Adrenal gland (tissue), 12 donors: ENCODE results near the gene DKK3. TPM values are rescaled to one million over a fixed set of nuclear protein-coding genes. Genes with fewer than 3 reads are reported as not detected.

Source experiments
- DNase-seq, 7 donors: peaks; one replicate each; pipeline ENCODE4 v3.0.0-alpha.2; 2019 to 2020
- H3K27ac ChIP-seq, 5 donors: fragments of 200-600 bp; sonication (generic) in 4 of 5; 1 replicate in 3 of 5; 2 replicates in 2 of 5; pipeline versions ENCODE4 v1.5.1 to v1.8.0; 2016 to 2020; ENCODE audit warnings: mild to moderate bottlenecking in 1 of 5
- H3K27me3 ChIP-seq: fragments of 200-600 bp; 2 replicates; pipeline ENCODE4 v1.8.0; 2021
- H3K36me3 ChIP-seq, 2 donors: fragments of 200-600 bp; replicated peaks in 1 of 2; 1 replicate in 1 of 2; 2 replicates in 1 of 2; pipeline versions ENCODE4 v1.5.1 to v1.8.0; 2018 to 2022
- H3K4me1 ChIP-seq, 2 donors: fragments of 200-600 bp; replicated peaks in 1 of 2; 1 replicate in 1 of 2; 2 replicates in 1 of 2; pipeline versions ENCODE4 v1.5.1 to v1.8.0; 2018 to 2021
- H3K4me3 ChIP-seq, 4 donors: fragments of 200-600 bp; sonication (generic) in 3 of 4; one replicate each; pipeline ENCODE4 v1.5.1; 2016 to 2018
- H3K9me3 ChIP-seq, 3 donors: fragments of 200-600 bp; sonication (generic) in 1 of 3; replicated peaks in 1 of 3; 1 replicate in 2 of 3; 2 replicates in 1 of 3; pipeline versions ENCODE4 v1.5.1 to v1.8.0; 2016 to 2021
- POLR2A ChIP-seq, 2 donors: fragments of 450-650 bp; IDR thresholded peaks; one replicate each; pipeline ENCODE4 v1.6.1; 2017; ENCODE audit warnings: antibody characterized with exemption in 2 of 2, mild to moderate bottlenecking in 2 of 2, moderate library complexity in 1 of 2
- WGBS, 4 donors: extraction: QIAGEN DNeasy Blood & Tissue Kit in 2 of 4; methylation state at CpG; one replicate each; pipeline versions ENCODE4 v1.1.5 to v1.1.7; 2013 to 2017; 5-methylcytosine and 5-hydroxymethylcytosine counted together
- intact Hi-C, 2 donors: fragments of 100-400 bp; cut with DNase I; formaldehyde crosslinking; loops; one replicate each; pipeline versions ENCODE4 v1.14.1 to v1.15.0; 2022 to 2023
- polyA plus RNA-seq, 3 donors: library from polyadenylated mRNA; stranded (reverse); fragments of 200-250 nt in 2 of 3; fragments of 350-450 nt in 1 of 3; fragmentation: Illumina TruSeq in 1 of 3; extraction: RNeasy Lipid Tissue Mini Kit (QIAGEN cat#74804) in 1 of 3; gene quantifications; one replicate each; pipeline ENCODE4 v1.2.3, GENCODE V29; 2013 to 2014
- total RNA-seq, 9 donors: library from RNA; depleted of rRNA in 4 of 9; stranded (reverse); fragments of >200 nt in 4 of 9; fragments of 120-200 nt in 1 of 9; fragmentation: NEBNext Ultra II Directional in 1 of 9; extraction: Animal tissue kit (Norgen Biotek cat#: 25700) in 1 of 9; gene quantifications; one replicate each; pipeline versions ENCODE4 v1.1.0 to v1.2.4, GENCODE V29; 2013 to 2023
- TF ChIP-seq, protein P1 (sequence below), 6 experiments: fragments of 450-650 bp in 4 of 6; fragments of 200-600 bp in 2 of 6; sonication (generic) in 1 of 6; IDR thresholded peaks; 1 replicate in 5 of 6; 2 replicates in 1 of 6; pipeline versions ENCODE4 v1.5.1 to v1.8.0; 2016 to 2021; ENCODE audit warnings: antibody characterized with exemption in 6 of 6, mild to moderate bottlenecking in 2 of 6, moderate library complexity in 1 of 6
- donor health status: healthy with polysubstance abuse.
- donor health status: Bipolar disorder and iron deficiency.
- donor health status: DM: yes; HTN: yes; CAD: no.
- donor health status: DM: no; HTN: no; CAD: no.
- donor health status: DM: no; HTN: no; CAD: no.
- donor health status: DM: yes; HTN: yes; CAD: no.

The DKK3 gene
- total and polyA plus RNA-seq, 12 donors = 19.7 to 330 (median 103) TPM

DNA sequence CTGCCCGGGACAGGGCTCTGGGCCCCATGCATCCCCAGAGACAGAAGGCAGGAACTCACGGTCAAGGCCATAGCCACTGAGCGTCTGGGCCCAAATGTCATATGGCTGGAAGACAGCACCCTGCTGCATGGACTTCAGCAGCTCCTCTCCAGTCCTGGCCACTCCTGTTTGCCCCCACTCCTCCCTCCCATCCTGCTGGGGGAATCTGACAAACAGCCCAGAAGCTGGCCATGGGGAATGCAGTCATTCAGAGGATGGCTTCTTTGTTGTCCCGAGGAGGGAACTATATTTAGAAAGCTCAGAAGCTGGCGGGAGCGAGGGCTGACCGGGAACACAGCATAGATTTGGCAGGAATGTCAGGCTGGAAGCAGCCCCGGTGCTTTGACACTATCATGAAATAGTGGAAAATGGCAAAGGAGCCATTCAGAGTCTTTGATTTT, 35.0 kb downstream of the DKK3 start:
- TF ChIP-seq, protein P1, sequence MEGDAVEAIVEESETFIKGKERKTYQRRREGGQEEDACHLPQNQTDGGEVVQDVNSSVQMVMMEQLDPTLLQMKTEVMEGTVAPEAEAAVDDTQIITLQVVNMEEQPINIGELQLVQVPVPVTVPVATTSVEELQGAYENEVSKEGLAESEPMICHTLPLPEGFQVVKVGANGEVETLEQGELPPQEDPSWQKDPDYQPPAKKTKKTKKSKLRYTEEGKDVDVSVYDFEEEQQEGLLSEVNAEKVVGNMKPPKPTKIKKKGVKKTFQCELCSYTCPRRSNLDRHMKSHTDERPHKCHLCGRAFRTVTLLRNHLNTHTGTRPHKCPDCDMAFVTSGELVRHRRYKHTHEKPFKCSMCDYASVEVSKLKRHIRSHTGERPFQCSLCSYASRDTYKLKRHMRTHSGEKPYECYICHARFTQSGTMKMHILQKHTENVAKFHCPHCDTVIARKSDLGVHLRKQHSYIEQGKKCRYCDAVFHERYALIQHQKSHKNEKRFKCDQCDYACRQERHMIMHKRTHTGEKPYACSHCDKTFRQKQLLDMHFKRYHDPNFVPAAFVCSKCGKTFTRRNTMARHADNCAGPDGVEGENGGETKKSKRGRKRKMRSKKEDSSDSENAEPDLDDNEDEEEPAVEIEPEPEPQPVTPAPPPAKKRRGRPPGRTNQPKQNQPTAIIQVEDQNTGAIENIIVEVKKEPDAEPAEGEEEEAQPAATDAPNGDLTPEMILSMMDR (IDR thresholded peaks at IDR 0.05) = no peak
- TF ChIP-seq POLR2A (IDR thresholded peaks at IDR 0.05) = peak in 1 of 2 donors; percentile 51
- 7 to 26% (median 15%) methylated on average over 8 of the region's 8 CpGs for WGBS, 4 donors
- Histone ChIP-seq H3K4me3 (no peak overlapping the region), H3K36me3 (no peaks in the 10 kb centered on the region), H3K27me3 (no peaks in the 10 kb centered on the region), H3K9me3 (no peaks in the 10 kb centered on the region), H3K4me1 (peaks cover 30 to 47% of the 10 kb centered on the region in 2 donors), H3K27ac (peak overlapping the region in 4 of 5 donors; percentile 51 to 91 (median 78))
- intact Hi-C loops = no loop called here
- peak; percentile 76 to 94 (median 90) for DNase-seq

DNA sequence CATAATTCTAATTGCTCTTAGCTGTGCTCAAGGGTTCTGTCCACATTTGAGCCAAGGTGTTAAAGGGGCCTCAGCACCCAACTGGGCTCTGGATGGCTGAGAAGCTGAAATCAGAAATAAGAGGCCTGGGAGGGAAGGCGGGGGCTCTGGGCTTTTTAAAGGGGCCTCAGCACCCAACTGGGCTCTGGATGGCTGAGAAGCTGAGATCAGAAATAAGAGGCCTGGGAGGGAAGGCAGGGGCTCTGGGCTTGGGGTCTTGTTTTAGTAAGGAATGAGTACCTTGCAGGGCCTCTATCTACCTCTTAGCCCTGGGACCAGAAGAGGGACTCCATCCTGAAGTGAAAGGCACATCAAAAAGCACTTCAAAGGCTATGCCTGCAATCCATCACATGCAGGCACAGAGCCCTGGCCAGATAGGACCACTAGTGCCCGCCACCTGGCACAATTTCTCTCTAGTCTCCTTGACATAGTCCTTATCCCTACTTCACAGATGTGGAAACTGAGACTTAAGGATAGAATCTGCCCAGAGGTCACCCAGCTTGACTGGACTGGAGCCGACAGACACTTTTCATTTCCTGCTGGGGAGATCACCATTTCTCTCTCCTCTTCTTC, 35.6 kb downstream of the DKK3 start:
- DNase-seq = no peak
- intact Hi-C loops = no loop called here
- Histone ChIP-seq H3K4me3 (no peak overlapping the region), H3K4me1 (peaks cover 28 to 42% of the 10 kb centered on the region in 2 donors), H3K9me3 (no peaks in the 10 kb centered on the region), H3K36me3 (no peaks in the 10 kb centered on the region), H3K27me3 (no peaks in the 10 kb centered on the region), H3K27ac (peak overlapping the region in 4 of 5 donors; percentile 51 to 91 (median 78))
- WGBS, 4 donors = 55 to 61% (median 57%) methylated on average over 3 of the region's 3 CpGs
- TF ChIP-seq, protein P1 (IDR thresholded peaks at IDR 0.05) = no peak
- no peak for TF ChIP-seq POLR2A (IDR thresholded peaks at IDR 0.05)

DNA sequence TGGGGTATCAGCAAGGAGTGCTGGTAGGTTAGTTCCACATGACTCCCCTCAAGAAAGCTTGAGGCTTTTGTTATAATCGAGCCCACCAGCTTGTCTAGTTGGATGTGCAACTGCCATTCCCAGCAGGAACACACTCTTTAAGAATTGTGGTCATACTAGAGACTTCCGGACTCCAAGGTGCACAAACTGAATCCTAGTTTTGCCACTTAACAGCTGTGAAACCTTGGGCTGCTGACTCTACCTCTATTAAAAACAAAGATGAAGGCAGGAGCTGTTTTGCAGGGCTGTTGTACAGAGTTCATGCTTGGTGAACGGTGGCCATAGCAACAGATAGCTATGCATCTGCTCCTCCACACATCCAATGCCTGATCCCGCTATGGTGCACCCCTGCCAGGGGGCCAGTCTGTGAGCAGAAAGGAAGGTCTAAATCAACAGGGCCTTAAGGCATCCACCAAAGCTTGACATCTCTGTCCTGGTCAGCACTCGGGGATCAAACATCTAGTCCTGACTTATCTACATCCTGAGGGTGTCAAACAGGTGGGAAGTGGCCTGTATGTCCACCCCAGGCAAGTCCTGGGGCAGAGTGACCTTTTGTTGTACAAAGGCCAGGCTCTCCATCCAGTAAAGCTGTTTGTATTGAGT, 36.4 kb downstream of the DKK3 start:
- WGBS, 4 donors = 73 to 88% (median 84%) methylated on average over 4 to 5 of the region's 5 CpGs
- H3K4me1 ChIP-seq = peaks cover 21 to 34% of the 10 kb centered on the region in 2 donors
- H3K36me3 ChIP-seq = no peaks in the 10 kb centered on the region
- peak overlapping the region in 2 of 5 donors; percentile 53 to 85 for H3K27ac ChIP-seq
- no peaks in the 10 kb centered on the region for H3K9me3 ChIP-seq
- H3K4me3 ChIP-seq = no peak overlapping the region
- intact Hi-C loops = no loop called here
- H3K27me3 ChIP-seq = no peaks in the 10 kb centered on the region
- DNase-seq = no peak
- TF ChIP-seq, protein P1 (IDR thresholded peaks at IDR 0.05) = no peak
- no peak for TF ChIP-seq POLR2A (IDR thresholded peaks at IDR 0.05)

DNA sequence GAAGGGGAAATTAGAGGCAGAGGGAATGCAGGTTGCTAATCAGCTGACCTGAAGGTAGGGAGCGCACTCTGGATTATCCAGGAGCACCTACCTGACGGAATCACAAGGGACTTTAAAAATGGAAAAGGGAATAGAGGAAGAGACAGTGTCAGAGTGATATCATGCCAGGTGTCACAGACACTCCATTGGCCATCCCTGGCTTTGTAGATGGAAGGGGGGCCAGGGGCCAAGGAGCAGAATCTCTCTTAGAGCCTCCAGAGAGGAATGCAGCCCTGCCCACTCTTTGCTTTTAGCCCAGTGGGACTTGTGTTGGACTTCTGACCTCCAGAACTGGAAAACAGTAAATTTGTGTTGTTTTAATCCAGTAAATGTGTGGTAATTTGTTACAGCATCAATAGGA, 37.9 kb downstream of the DKK3 start:
- H3K4me1 ChIP-seq = peaks cover 14 to 21% of the 10 kb centered on the region in 2 donors
- H3K27ac ChIP-seq = peak overlapping the region in 1 of 5 donors; percentile 44
- WGBS, 4 donors = 92 to 100% (median 98%) methylated on average over 2 of the region's 2 CpGs
- H3K36me3 ChIP-seq = peaks cover 0 to 2% of the 10 kb centered on the region in 2 donors
- H3K9me3 ChIP-seq = no peaks in the 10 kb centered on the region
- no peak overlapping the region for H3K4me3 ChIP-seq
- no peaks in the 10 kb centered on the region for H3K27me3 ChIP-seq
- intact Hi-C loops = no loop called here
- DNase-seq = no peak
- no peak for TF ChIP-seq POLR2A (IDR thresholded peaks at IDR 0.05)
- TF ChIP-seq, protein P1 (IDR thresholded peaks at IDR 0.05) = no peak
